Neural cell (in vitro differentiated cells): ENCODE data around the gene RADIL. TPM values are rescaled to one million over a fixed set of nuclear protein-coding genes. Genes with fewer than 3 reads are reported as not detected.

ENCODE experiments used
- H2AFZ ChIP-seq: fragments of 200-600, 300-800 bp; sonication (generic), shearing (Covaris generic); 2 replicates; pipeline ENCODE4 v1.6.0; 2014; ENCODE audit warnings: low read depth, mild to moderate bottlenecking, antibody characterized with exemption, low read length, moderate library complexity
- H3F3A ChIP-seq: fragments of 200-600 bp; shearing (Covaris generic); 2 replicates; pipeline ENCODE4 v1.6.1; 2016; ENCODE audit warnings: mild to moderate bottlenecking, moderate library complexity, mixed read lengths, antibody characterized with exemption, low read length; ENCODE audit not compliant: insufficient read depth, poor library complexity, severe bottlenecking
- H3K27ac ChIP-seq: fragments of 200-600, 300-800 bp; sonication (generic), shearing (Covaris generic); 2 replicates; pipeline ENCODE4 v1.5.1; 2014; ENCODE audit warnings: mild to moderate bottlenecking, low read length, moderate library complexity
- H3K27me3 ChIP-seq: fragments of 300-800, 200-600 bp; sonication (generic), shearing (Covaris generic); 2 replicates; pipeline ENCODE4 v1.6.0; 2014; ENCODE audit warnings: mild to moderate bottlenecking, low read depth, low read length, moderate library complexity; ENCODE audit not compliant: insufficient read depth
- H3K36me3 ChIP-seq: fragments of 300-800, 200-600 bp; sonication (generic), shearing (Covaris generic); 2 replicates; pipeline ENCODE4 v1.5.1; 2014; ENCODE audit warnings: mild to moderate bottlenecking, antibody characterized with exemption, low read length, moderate library complexity; ENCODE audit not compliant: insufficient read depth
- H3K4me2 ChIP-seq: fragments of 300-800, 200-600 bp; sonication (generic), shearing (Covaris generic); 2 replicates; pipeline ENCODE4 v1.6.0; 2014; ENCODE audit warnings: mild to moderate bottlenecking, low read length
- H3K4me3 ChIP-seq: fragments of 300-800, 200-600 bp; sonication (generic), shearing (Covaris generic); 2 replicates; pipeline ENCODE4 v1.5.1; 2014; ENCODE audit warnings: mild to moderate bottlenecking, low read length, moderate library complexity
- H3K79me2 ChIP-seq: fragments of 200-600 bp; shearing (Covaris generic); replicated peaks from 2 replicates; pipeline ENCODE4 v1.6.0; 2014; ENCODE audit warnings: mild to moderate bottlenecking, low read length, moderate library complexity; ENCODE audit not compliant: insufficient read depth
- H3K9ac ChIP-seq: fragments of 300-800, 200-600 bp; sonication (generic), shearing (Covaris generic); 2 replicates; pipeline ENCODE4 v1.6.1; 2016; ENCODE audit warnings: mild to moderate bottlenecking, low read length, mixed read lengths
- H3K9me2 ChIP-seq: fragments of 200-600 bp; shearing (Covaris generic); 2 replicates; pipeline ENCODE4 v1.6.1; 2016; ENCODE audit warnings: mild to moderate bottlenecking, low read length, mixed read lengths; ENCODE audit not compliant: insufficient read depth
- H3K9me3 ChIP-seq: fragments of 200-600, 300-800 bp; sonication (generic), shearing (Covaris generic); 2 replicates; pipeline ENCODE4 v1.6.1; 2016; ENCODE audit warnings: mild to moderate bottlenecking, mixed run types, low read length, moderate library complexity, mixed read lengths
- H4K20me1 ChIP-seq: fragments of 200-600 bp; shearing (Covaris generic); 2 replicates; pipeline ENCODE4 v1.6.1; 2016; ENCODE audit warnings: mild to moderate bottlenecking, mixed run types; ENCODE audit not compliant: insufficient read depth
- EP300 ChIP-seq: fragments of 450-650 bp; conservative IDR thresholded peaks from 2 replicates; pipeline ENCODE4 v1.6.1; 2014; ENCODE audit warnings: antibody characterized with exemption, mild to moderate bottlenecking, moderate library complexity; ENCODE audit not compliant: poor library complexity, severe bottlenecking
- EZH2 ChIP-seq: fragments of 200-600, 300-800 bp; shearing (Covaris generic), sonication (generic); IDR thresholded peaks from 2 replicates; pipeline ENCODE4 v1.6.1; 2014; ENCODE audit warnings: antibody characterized with exemption, low read length, borderline replicate concordance, mild to moderate bottlenecking; ENCODE audit not compliant: insufficient read depth, poor library complexity, severe bottlenecking
- MXI1 ChIP-seq: fragments of 450-650 bp; conservative IDR thresholded peaks from 2 replicates; pipeline ENCODE4 v1.6.1; 2014; ENCODE audit warnings: antibody characterized with exemption, mild to moderate bottlenecking; ENCODE audit not compliant: poor library complexity, severe bottlenecking
- POLR2AphosphoS5 ChIP-seq: IDR thresholded peaks from 2 replicates; pipeline ENCODE4 v1.6.1; 2012
- RAD21 ChIP-seq: fragments of 450-650 bp; conservative IDR thresholded peaks from 2 replicates; pipeline ENCODE4 v1.6.1; 2014; ENCODE audit warnings: antibody characterized with exemption, mild to moderate bottlenecking, moderate library complexity
- REST ChIP-seq: IDR thresholded peaks from 2 replicates; pipeline ENCODE4 v1.6.1; 2012; ENCODE audit warnings: borderline replicate concordance
- SMC3 ChIP-seq: fragments of 450-650 bp; conservative IDR thresholded peaks from 2 replicates; pipeline ENCODE4 v1.6.1; 2014; ENCODE audit warnings: antibody characterized with exemption, mild to moderate bottlenecking, moderate library complexity; ENCODE audit not compliant: poor library complexity
- TAF1 ChIP-seq: IDR thresholded peaks from 2 replicates; pipeline ENCODE4 v1.6.1; 2012; ENCODE audit warnings: low read depth
- polyA plus RNA-seq: library from polyadenylated mRNA; depleted of rRNA; stranded (reverse); fragments of >200 nt; gene quantifications from 2 replicates; pipeline ENCODE4 v1.2.3, GENCODE V29; 2014
- TF ChIP-seq, protein P1 (sequence below): fragments of 450-650 bp; IDR thresholded peaks from 2 replicates; pipeline ENCODE4 v1.5.1; 2014; ENCODE audit warnings: antibody characterized with exemption, mild to moderate bottlenecking, moderate library complexity; ENCODE audit not compliant: poor library complexity, severe bottlenecking

The RADIL gene
- polyA plus RNA-seq, 1 donor from 2014 or later: 4.1 TPM

DNA sequence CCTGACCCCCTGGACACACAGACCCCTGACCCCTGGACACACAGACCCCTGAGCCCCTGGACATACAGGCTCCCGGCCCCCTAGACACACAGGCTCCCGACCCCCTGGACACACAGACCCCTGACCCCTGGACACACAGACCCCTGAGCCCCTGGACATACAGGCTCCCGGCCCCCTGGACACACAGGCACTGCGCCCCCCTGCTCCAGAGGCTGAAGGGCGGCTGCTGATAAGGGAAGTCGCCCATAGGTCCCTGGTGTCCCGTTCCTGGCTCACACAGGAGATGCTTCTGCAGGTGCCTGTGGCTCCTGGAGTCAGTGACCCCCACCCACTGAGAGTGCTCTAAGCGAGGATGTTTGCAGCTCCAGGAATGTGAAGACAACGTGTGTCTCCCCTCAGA lies 111.8 kb downstream of the RADIL start:
- Histone ChIP-seq H3K27ac (no peak overlapping the region), H3K9me3 (no peaks in the 10 kb centered on the region), H3K4me2 (no peak overlapping the region), H3K9ac (no peak overlapping the region), H3K79me2 (peaks cover 9% of the 10 kb centered on the region), H2AFZ (no peak overlapping the region), H3F3A (no peaks in the 10 kb centered on the region), H4K20me1 (no peaks in the 10 kb centered on the region), H3K27me3 (no peaks in the 10 kb centered on the region), H3K36me3 (no peaks in the 10 kb centered on the region), H3K4me3 (no peak overlapping the region), H3K9me2 (no peaks in the 10 kb centered on the region)
- no peak for TF ChIP-seq RAD21

- Histone ChIP-seq H3K27me3 (no peaks in the 10 kb centered on the region), H2AFZ (no peak overlapping the region), H3F3A (no peaks in the 10 kb centered on the region), H3K79me2 (peaks cover under 1% of the 10 kb centered on the region), H3K9me3 (no peaks in the 10 kb centered on the region), H3K27ac (no peak overlapping the region), H3K9me2 (no peaks in the 10 kb centered on the region), H3K36me3 (no peaks in the 10 kb centered on the region), H3K4me3 (no peak overlapping the region), H3K4me2 (no peak overlapping the region), H4K20me1 (no peaks in the 10 kb centered on the region), H3K9ac (no peak overlapping the region)
- no peak for TF ChIP-seq REST
- TF ChIP-seq SMC3: no peak
- TF ChIP-seq EZH2: no peak
- TF ChIP-seq TAF1: no peak
- no peak for TF ChIP-seq MXI1
- TF ChIP-seq POLR2AphosphoS5: no peak
- no peak for TF ChIP-seq RAD21
- TF ChIP-seq EP300: no peak
- TF ChIP-seq, protein P1, sequence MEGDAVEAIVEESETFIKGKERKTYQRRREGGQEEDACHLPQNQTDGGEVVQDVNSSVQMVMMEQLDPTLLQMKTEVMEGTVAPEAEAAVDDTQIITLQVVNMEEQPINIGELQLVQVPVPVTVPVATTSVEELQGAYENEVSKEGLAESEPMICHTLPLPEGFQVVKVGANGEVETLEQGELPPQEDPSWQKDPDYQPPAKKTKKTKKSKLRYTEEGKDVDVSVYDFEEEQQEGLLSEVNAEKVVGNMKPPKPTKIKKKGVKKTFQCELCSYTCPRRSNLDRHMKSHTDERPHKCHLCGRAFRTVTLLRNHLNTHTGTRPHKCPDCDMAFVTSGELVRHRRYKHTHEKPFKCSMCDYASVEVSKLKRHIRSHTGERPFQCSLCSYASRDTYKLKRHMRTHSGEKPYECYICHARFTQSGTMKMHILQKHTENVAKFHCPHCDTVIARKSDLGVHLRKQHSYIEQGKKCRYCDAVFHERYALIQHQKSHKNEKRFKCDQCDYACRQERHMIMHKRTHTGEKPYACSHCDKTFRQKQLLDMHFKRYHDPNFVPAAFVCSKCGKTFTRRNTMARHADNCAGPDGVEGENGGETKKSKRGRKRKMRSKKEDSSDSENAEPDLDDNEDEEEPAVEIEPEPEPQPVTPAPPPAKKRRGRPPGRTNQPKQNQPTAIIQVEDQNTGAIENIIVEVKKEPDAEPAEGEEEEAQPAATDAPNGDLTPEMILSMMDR: no peak
Measured at GRCh38 chr7:4770886-4771285, 112.6 kb downstream of the RADIL start.

DNA sequence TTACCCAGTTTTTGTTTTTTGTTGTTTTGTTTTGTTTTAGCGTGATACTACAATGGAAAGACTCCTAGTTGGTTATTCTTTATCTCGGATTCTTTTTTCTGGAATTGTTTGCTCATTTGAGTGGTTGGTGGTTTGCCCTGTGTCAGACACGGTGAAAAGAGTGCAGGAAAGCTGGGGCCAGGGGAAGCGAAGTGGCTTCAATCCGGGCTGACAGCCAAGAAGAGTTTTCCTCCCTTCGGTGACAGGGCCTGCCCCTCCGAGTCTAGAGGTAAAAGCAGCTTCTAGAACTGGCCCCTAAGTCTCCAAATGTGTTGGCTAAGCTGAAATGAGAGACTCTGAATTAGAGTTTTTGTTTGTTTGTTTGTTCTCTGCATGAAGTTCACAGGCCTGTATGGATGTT lies 113.8 kb downstream of the RADIL start:
- Histone ChIP-seq H2AFZ (no peak overlapping the region), H3K27me3 (no peaks in the 10 kb centered on the region), H3K4me2 (no peak overlapping the region), H3F3A (no peaks in the 10 kb centered on the region), H3K9me2 (no peaks in the 10 kb centered on the region), H3K27ac (no peak overlapping the region), H4K20me1 (no peaks in the 10 kb centered on the region), H3K79me2 (no peaks in the 10 kb centered on the region), H3K9ac (no peak overlapping the region), H3K9me3 (no peaks in the 10 kb centered on the region), H3K4me3 (no peak overlapping the region), H3K36me3 (no peaks in the 10 kb centered on the region)
- TF ChIP-seq EP300 (no peak), EZH2 (no peak), MXI1 (no peak), TAF1 (no peak), RAD21 (no peak), REST (no peak), POLR2AphosphoS5 (no peak)
- TF ChIP-seq, protein P1: no peak
